ENCODE results near the gene FIG4.
"Not testable (repeated sequence)": the region's sequence is repeated elsewhere in the genome, so short reads cannot be mapped to it uniquely, and the experiment has no call there.

FIG4 gene

GRCh38 chr6:109760208-109760607, 69.1 kb downstream of the FIG4 start:
- no peak for DNase-seq (ENCODE audit: low read depth in 2 of 2)

- DNase-seq (ENCODE audit: low read depth in 2 of 2) = no peak
These were observed 71.1 kb downstream of the FIG4 start for GRCh38 chr6:109762166-109762565.

- no peak for DNase-seq (ENCODE audit: low read depth in 2 of 2)
These were observed 71.8 kb downstream of the FIG4 start for GRCh38 chr6:109762769-109763441.

- DNase-seq (ENCODE audit: low read depth in 2 of 2) = no peak
These were observed 75.1 kb downstream of the FIG4 start for GRCh38 chr6:109766167-109766566.

GRCh38 chr6:109767961-109768360, 76.9 kb downstream of the FIG4 start:
- DNase-seq (ENCODE audit: low read depth in 2 of 2) = no peak

DNA sequence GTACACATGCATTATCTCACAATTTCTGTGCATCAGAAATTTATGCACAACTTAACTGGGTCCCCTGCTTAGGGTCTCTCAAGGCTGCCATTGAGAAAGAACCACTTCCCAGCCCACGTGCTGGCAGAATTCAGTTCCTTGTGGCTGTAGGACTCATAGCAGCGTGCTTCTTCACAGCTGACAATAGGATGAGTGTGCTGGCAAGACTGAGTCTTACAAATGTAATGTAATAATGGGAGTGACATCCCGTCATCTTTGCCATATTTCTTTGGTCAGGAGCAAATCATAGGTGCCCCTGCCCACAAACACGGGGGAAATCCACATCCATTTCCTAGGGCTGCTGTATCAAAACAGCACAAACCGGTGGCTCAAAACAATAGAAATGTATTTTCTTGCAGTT, 77.4 kb downstream of the FIG4 start:
- no peak for DNase-seq (ENCODE audit: low read depth in 2 of 2)

- DNase-seq (ENCODE audit: low read depth in 2 of 2) = no peak
These were observed 78.1 kb downstream of the FIG4 start for GRCh38 chr6:109769213-109769612.

- no peak for DNase-seq (ENCODE audit: low read depth in 2 of 2)
These were observed 79.0 kb downstream of the FIG4 start for GRCh38 chr6:109770047-109770446.

DNA sequence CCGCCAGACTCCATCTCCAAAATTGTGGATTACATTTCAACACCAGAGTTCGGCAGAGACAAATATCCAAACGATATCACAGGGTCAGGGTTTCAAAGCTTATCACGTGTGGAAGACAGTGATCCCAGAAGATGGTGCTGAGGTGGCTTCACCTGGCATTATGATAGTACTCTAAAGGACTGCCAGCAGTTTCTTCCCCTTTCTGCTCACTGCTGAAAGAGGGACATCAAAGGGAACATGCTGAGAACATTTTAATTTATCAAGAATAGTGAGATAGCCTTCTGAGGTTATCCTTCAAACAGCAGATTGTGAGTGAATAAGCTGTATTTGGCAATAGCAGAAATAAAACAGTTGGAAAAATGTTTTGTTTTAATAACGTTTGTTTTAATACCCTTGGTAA, 79.7 kb downstream of the FIG4 start:
- DNase-seq (ENCODE audit: low read depth in 2 of 2) = no peak

DNA sequence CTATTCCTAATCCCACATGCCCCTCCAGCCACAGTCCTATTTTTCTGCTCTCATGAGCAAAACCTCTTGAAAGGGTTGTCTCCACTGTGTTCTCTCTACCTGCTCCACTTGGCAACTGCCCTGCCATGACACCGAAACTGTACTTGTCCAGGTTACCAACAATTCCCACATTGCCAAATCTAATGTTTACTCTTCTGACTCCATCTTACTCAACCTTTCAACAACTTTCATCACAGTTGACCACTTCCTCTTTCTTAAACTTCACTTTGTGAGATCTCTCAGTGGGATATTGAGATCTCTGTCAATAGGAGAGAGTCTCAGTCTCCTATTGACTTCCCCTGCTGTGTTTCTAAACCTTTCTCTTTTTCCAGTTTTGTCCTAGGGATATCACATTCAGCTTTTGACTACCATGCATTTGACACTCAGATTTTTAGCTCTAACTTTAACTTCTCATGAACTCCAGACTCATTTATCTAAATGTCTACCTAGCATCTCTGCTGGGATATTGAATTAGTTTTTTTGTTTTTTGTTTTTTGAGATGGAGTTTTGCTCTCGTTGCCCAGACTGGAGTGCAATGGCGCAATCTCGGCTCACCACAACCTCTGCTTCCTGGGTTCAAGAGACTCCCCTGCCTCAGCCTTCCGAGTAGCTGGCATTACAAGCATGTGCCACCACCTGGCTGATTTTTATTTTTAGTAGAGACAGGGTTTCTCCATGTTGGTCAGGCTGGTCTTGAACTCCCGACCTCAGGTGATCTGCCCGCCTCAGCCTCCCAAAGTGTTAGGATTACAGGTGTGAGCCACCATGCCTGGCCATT, 81.1 kb downstream of the FIG4 start:
- DNase-seq (ENCODE audit: low read depth in 2 of 2) = not testable (repeated sequence)

- DNase-seq (ENCODE audit: low read depth in 2 of 2) = no peak
These were observed 81.9 kb downstream of the FIG4 start for GRCh38 chr6:109772883-109773431.

DNA sequence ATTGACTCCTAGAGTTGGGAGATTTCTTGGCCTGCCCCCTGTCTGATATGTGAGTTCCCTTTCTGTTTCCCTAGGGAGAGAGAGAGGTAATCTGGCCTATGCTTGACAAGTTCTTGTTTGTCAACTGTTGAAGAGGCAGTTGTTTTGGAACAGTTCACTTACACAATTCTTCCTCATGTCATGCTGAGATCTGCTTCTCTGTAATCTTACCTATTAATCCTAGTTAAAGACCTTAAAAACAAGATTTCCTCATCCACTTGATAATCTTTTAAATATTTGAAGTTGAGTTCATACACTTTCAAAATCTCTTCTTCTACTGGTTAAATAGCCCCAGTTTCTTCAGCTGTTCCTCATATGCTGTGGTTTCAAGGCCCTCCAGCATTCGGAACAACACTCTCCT, 89.9 kb downstream of the FIG4 start:
- no peak for DNase-seq (ENCODE audit: low read depth in 2 of 2)

DNA sequence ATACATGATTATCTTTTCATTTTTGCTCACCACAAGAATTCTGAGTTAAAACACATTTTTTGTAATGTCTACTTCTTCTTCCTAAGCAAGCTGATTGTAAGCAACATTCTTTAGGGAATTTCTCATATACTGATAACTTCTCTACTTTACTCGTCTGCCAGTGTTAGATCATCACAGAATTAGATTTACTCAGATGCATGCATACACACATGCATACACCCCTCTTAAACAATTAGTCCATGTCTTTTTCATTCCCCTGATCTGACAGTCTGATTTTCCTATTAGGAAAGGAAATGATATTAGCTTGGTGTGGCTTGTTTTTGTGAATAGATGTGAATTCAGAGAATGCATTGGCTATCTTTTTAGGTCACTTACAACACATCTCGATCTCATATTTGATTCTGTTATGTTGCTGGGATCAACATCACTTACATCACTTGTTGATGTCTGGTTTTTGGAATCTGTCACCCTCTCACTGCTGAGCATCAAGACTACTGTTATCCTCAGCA, 91.4 kb downstream of the FIG4 start:
- DNase-seq (ENCODE audit: low read depth in 2 of 2) = no peak

DNA sequence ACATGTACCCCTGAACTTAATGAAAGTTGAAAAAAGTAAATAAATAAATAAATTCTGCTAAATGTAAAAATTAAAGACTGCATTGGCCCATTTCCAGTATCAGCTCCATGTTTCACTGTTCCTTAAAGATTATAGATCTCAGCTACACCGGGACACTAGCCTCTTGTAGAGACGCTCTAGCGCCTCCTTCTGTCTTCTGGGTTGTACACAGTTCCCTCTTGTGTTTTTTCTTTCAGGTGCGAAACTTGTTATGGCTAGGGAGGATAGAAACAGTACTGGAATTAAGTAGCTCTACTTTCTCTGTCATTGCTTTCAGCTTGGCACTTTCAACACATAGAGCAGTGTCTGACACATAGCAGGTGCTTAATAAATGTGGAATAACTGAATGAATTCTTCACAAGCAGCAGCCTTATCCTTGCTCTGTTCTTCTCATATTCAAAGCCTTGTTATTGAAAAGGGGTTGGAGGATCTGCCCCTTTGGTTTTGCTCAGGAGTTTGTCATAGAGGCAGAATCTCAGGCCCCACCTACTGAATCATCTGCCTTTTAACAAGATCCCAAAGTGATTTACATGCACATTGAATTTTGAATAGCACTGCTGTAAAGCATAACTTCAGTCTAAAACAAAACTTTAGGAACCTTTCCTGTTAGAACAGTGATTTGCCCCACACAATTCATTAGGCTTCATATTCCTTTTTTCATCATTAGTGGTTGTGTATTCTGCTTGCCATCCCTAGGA, 92.3 kb downstream of the FIG4 start:
- DNase-seq (ENCODE audit: low read depth in 2 of 2) = no peak

- no peak for DNase-seq (ENCODE audit: low read depth in 2 of 2)
These were observed 96.2 kb downstream of the FIG4 start for GRCh38 chr6:109787312-109787711.

GRCh38 chr6:109788687-109789086, 97.6 kb downstream of the FIG4 start:
- DNase-seq (ENCODE audit: low read depth in 2 of 2) = no peak

DNA sequence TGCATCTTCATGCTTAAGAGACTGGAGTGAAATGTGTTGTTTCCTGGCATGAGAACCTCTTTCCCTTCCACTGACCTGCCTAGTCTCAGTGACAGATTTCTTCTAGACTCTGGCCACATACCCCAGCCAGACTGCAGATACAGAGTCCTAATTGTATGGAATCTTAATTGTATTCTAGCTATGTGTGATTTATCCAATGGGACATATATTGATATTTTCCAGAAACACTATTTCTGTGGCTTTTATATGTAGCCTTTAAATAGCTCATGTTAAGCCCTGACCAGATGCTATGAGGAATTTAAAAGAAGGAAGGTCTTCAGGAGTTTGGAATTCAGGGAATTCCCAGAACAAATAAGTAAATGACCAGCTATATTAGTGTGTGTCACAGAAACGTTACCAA, 99.0 kb downstream of the FIG4 start:
- DNase-seq (ENCODE audit: low read depth in 2 of 2) = no peak

DNA sequence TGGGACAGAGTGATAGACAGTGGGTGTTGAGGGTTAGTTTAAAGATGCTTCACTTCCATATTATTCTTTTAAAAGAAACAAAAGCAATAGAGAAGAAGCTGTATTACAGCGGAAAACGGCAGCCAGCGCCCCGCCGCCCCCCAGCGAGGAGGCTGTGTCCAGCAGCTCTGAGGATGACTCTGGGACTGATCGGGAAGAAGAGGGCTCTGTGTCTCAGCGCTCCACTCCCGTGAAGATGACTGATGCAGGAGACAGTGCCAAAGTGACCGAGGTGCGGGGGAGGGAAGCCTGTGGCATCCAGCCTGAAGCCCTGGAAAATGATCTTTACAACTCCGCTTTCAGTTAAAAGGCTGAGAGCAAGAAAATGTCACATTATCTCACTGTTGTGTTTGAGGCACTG, 100.2 kb downstream of the FIG4 start:
- no peak for DNase-seq (ENCODE audit: low read depth in 2 of 2)

DNA sequence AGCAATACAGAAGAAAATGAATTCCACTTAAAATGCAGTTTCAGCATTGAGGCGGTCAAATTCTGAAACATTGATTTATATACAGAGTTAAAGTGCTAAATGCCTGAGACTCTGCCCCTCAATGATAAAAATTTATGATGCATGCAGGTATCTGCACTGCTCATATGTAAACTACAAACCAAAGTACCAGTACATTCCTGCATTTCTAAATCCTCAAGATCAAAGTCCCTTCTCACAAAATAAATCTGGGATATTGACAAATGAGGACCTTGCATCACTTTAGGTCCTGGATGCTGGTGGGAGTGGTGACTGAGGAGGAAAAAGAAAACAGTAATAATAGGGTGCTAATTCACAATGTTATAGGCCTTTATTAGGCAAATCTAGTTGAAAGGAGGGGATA, 101.9 kb downstream of the FIG4 start:
- DNase-seq (ENCODE audit: low read depth in 2 of 2) = no peak

DNA sequence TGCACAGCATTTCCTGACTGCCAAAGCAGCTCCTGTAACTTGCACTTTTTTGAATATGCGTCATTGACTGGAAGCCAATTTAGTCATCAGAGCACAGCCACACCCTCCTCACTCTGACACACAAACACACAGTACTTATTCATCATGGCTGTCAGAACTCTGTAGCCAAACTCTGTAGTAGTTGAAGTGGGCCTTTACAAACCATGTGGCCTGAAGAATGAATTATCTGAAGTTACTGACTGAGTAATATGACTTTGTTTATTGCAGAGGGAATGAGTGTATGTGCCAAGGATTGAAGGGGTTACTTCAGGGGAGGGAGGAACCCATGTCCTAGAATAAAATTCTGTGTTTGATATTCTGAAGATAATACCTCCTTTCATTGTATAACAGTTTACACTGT, 102.7 kb downstream of the FIG4 start:
- no peak for DNase-seq (ENCODE audit: low read depth in 2 of 2)

- no peak for DNase-seq (ENCODE audit: low read depth in 2 of 2)
These were observed 103.3 kb downstream of the FIG4 start for GRCh38 chr6:109794201-109794923.
